Left cardiac atrium (tissue), 4 donors: ENCODE results near the gene SHANK1. TPM values are rescaled to one million over a fixed set of nuclear protein-coding genes. Genes with fewer than 3 reads are reported as not detected.
"Not testable (repeated sequence)": the region's sequence is repeated elsewhere in the genome, so short reads cannot be mapped to it uniquely, and the experiment has no call there.

Experiments
- ATAC-seq, 2 donors: fragments of 200-7000 bp; cut with Tn5 transposase; one replicate each; pipeline ENCODE4 v1.9.1; 2020; ENCODE audit warnings: mild to moderate bottlenecking in 2 of 2, moderate library complexity in 2 of 2
- DNase-seq: peaks from one replicate; pipeline ENCODE4 v3.0.0-alpha.2; 2020
- intact Hi-C, 2 donors: fragments of 100-400 bp; cut with DNase I; formaldehyde crosslinking; loops; one replicate each; pipeline versions ENCODE4 v1.14.1 to v1.15.1; 2022 to 2023
- long read RNA-seq: library from polyadenylated mRNA; unstranded; transcript quantifications from one replicate; pipeline ENCODE4 v2.0.0, GENCODE V29; 2021
- total RNA-seq, 2 donors: library from RNA; stranded (reverse); fragmentation: NEBNext Ultra II Directional; extraction: Animal tissue kit (Norgen Biotek cat#: 25700); gene quantifications; one replicate each; pipeline ENCODE4 v1.2.1, GENCODE V29; 2021
- donor health status: DM: no; HTN: yes; CAD: no.
- donor health status: DM: no; HTN: yes; CAD: no; lungs with severe emphysema.
- donor health status: DM: yes; HTN: yes; CAD: no.
- donor health status: Dilated cardiomyopathy.

The SHANK1 gene
- total RNA-seq, result 1 to 10 TPM in 1 of 2 donors, under 1 TPM in 1; 0.62 to 1.2 TPM
- long read RNA-seq, result 0 reads

GRCh38 chr19:50719566-50719965, at the start of gene SHANK1:
Gene SHANK1, minus strand, starts transcription at chr19:50719802. Its CDS starts 2,883 bp downstream, at chr19:50716919.
- intact Hi-C loops, result no loop called here
- no peak for DNase-seq
- no peak for ATAC-seq

GRCh38 chr19:50768277-50768676, 48.7 kb upstream of the SHANK1 start:
- DNase-seq (no peak), ATAC-seq (no peak)
- intact Hi-C loops, result no loop called here

- intact Hi-C loops, DNase-seq, ATAC-seq: not testable (repeated sequence)
These were observed 47.7 kb upstream of the SHANK1 start for GRCh38 chr19:50767263-50767662.

- DNase-seq, intact Hi-C loops, ATAC-seq: not testable (repeated sequence)
These were observed 47.1 kb upstream of the SHANK1 start for GRCh38 chr19:50766746-50767145.

- intact Hi-C loops, result no loop called here
- DNase-seq, result no peak
- ATAC-seq, result no peak
These were observed 44.8 kb upstream of the SHANK1 start for GRCh38 chr19:50764409-50764808.

- DNase-seq, intact Hi-C loops, ATAC-seq: not testable (repeated sequence)
These were observed 43.9 kb upstream of the SHANK1 start for GRCh38 chr19:50763521-50763920.

- intact Hi-C loops, DNase-seq, ATAC-seq: not testable (repeated sequence)
These were observed 41.9 kb upstream of the SHANK1 start for GRCh38 chr19:50761501-50761900.

GRCh38 chr19:50759886-50760285, 40.3 kb upstream of the SHANK1 start:
- DNase-seq (no peak), ATAC-seq (no peak)
- intact Hi-C loops, result no loop called here

GRCh38 chr19:50759076-50759475, 39.5 kb upstream of the SHANK1 start:
- ATAC-seq, DNase-seq, intact Hi-C loops: not testable (repeated sequence)

- intact Hi-C loops, ATAC-seq, DNase-seq: not testable (repeated sequence)
These were observed 38.0 kb upstream of the SHANK1 start for GRCh38 chr19:50757624-50758023.

GRCh38 chr19:50756244-50756643, 36.6 kb upstream of the SHANK1 start:
- DNase-seq, intact Hi-C loops, ATAC-seq: not testable (repeated sequence)

- intact Hi-C loops, result no loop called here
- no peak for DNase-seq
- no peak for ATAC-seq
These were observed 34.3 kb upstream of the SHANK1 start for GRCh38 chr19:50753879-50754278.

GRCh38 chr19:50750010-50750409, 30.4 kb upstream of the SHANK1 start:
- intact Hi-C loops, result no loop called here
- ATAC-seq, result no peak
- no peak for DNase-seq

GRCh38 chr19:50749490-50749889, 29.9 kb upstream of the SHANK1 start:
- intact Hi-C loops, result no loop called here
- DNase-seq (no peak), ATAC-seq (no peak)

- ATAC-seq, intact Hi-C loops, DNase-seq: not testable (repeated sequence)
These were observed 27.5 kb upstream of the SHANK1 start for GRCh38 chr19:50747141-50747540.

GRCh38 chr19:50745221-50745620, 25.6 kb upstream of the SHANK1 start:
- no peak for ATAC-seq
- intact Hi-C loops, result no loop called here
- no peak for DNase-seq

- intact Hi-C loops, result no loop called here
- no peak for ATAC-seq
- no peak for DNase-seq
These were observed 23.9 kb upstream of the SHANK1 start for GRCh38 chr19:50743537-50743936.

GRCh38 chr19:50741179-50741933, 21.8 kb upstream of the SHANK1 start:
- intact Hi-C loops, result no loop called here
- no peak for DNase-seq

GRCh38 chr19:50739914-50740426, 20.4 kb upstream of the SHANK1 start:
- DNase-seq (no peak), ATAC-seq (no peak)
- intact Hi-C loops, result no loop called here

More at GRCh38 chr19:50741179-50741933, 21.8 kb upstream of the SHANK1 start:
- ATAC-seq, result no peak

- ATAC-seq, result no peak
- intact Hi-C loops, result no loop called here
These were observed 19.7 kb upstream of the SHANK1 start for GRCh38 chr19:50739132-50739913.

More at GRCh38 chr19:50739132-50739913, 19.7 kb upstream of the SHANK1 start:
- DNase-seq, result no peak
